ENCODE measurements around the gene ATP2C2.
"Not testable (repeated sequence)": the region's sequence is repeated elsewhere in the genome, so short reads cannot be mapped to it uniquely, and the experiment has no call there.

The ATP2C2 gene

GRCh38 chr16:84419730-84420129, 51.4 kb downstream of the ATP2C2 start:
- no peak for DNase-seq (ENCODE audit: low read depth)
- no peak for TF ChIP-seq CTCF (IDR thresholded peaks at IDR 0.05; ENCODE audit: insufficient read depth, low read depth, low read length, missing control alignments)
- H3K4me3 ChIP-seq (ENCODE audit: low read length): no peak overlapping the region

- not testable (repeated sequence) for H3K4me3 ChIP-seq (ENCODE audit: low read length); DNase-seq (ENCODE audit: low read depth)
Measured at GRCh38 chr16:84420556-84420955, 52.2 kb downstream of the ATP2C2 start.

DNA sequence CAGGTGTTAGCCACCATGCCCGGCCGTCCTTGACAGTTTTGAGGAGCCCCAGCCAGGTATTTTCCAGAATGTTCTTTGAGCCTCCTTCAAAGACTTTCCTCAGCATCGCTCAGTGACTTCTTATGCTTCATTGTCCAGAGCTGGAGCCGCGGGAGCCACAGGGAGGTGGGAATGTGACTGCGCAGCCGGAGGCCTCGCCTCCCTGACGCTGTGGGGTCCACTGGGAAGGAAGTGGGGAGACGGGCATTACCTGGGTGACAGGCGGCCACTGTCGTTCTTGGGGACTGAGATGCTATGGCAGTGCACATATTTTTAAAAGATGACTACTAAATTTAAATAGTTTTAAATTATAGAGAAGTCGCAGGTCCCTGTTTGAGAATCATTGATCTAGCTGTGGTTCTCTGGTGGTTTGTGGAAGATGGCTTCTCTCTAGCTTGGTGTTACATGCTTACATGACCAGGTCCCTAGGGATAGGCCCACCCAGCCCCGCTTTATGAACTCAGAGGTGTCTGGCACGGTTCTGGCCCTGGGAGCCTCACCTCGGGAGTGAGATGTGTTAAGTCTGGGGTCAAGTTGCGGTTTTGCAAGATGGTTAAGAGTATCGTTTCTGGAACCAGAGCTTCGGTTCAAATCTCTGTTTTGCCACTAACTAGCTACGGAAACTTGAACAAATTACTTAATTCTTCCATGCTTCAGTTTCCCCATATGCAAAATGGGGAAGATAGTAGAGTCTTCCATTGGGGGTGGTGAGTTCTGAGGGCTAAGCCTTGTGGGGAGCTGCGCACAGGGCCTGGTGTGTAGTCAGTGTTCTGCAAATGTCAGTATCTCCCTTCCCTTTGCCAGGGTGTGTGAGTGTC, 53.0 kb downstream of the ATP2C2 start:
- no peak overlapping the region for H3K4me3 ChIP-seq (ENCODE audit: low read length)
- no peak for DNase-seq (ENCODE audit: low read depth)
- TF ChIP-seq CTCF (IDR thresholded peaks at IDR 0.05; ENCODE audit: insufficient read depth, low read depth, low read length, missing control alignments): no peak

DNA sequence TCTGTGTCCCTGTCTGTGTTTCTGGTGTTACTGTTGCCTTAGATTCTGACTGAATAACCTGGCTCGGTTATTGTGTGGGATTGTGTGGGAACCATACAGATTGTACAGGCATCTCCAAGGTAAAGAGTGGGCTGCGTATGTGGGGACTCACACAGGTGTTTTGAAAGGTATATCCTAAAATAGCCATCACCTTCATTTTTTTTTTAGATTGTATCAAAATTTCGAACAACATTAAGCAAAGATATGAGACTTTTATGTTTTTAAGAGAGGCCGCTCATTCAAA, 53.5 kb downstream of the ATP2C2 start:
- TF ChIP-seq CTCF (IDR thresholded peaks at IDR 0.05; ENCODE audit: insufficient read depth, low read depth, low read length, missing control alignments): no peak
- no peak for DNase-seq (ENCODE audit: low read depth)
- H3K4me3 ChIP-seq (ENCODE audit: low read length): no peak overlapping the region

GRCh38 chr16:84423416-84423837, 55.1 kb downstream of the ATP2C2 start:
- H3K4me3 ChIP-seq (ENCODE audit: low read length): no peak overlapping the region
- DNase-seq (ENCODE audit: low read depth): peak; percentile 32
- TF ChIP-seq CTCF (IDR thresholded peaks at IDR 0.05; ENCODE audit: insufficient read depth, low read depth, low read length, missing control alignments): no peak

DNA sequence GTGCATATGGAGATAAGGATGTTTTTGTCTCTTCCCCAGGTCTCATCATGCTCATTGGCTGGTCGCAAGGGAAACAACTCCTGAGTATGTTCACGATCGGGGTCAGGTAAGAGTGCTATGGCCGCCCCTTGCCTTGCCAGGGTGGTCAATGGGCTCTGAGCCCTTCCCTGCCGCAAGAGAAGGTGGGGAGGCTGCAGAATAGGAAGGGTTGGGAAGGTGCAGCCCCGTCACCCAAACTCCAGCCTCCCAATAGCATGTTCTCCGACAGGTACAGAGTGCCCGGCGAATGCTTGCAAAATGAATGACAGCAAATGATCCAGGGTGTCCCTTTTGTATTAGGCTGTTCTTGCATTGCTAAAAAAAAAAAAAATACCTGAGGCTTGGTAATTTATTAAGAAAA, 57.4 kb downstream of the ATP2C2 start:
- TF ChIP-seq CTCF (IDR thresholded peaks at IDR 0.05; ENCODE audit: insufficient read depth, low read depth, low read length, missing control alignments): no peak

DNA sequence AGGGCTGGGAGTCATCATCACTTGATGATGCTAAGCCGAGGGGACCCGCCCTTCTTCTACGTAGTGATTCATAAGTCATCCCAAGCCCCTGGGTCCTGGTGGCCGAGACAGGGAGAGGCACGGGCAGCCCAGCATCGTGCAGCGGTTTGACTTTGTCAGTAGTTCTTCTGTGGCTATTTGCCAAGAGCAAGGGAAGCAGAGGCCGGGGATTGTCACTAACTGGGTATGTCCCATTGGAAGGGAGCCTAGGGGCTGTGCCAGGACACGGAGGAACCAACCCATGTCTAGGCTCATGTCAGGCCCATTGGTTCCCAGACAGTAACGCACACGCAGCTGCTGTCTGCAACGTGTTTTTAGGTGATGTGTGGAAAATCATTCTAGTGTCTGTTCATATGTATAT, 58.5 kb downstream of the ATP2C2 start:
- TF ChIP-seq CTCF (IDR thresholded peaks at IDR 0.05; ENCODE audit: insufficient read depth, low read depth, low read length, missing control alignments): no peak
- no peak for DNase-seq (ENCODE audit: low read depth)
- no peak overlapping the region for H3K4me3 ChIP-seq (ENCODE audit: low read length)

More for the DNA sequence above, 57.4 kb downstream of the ATP2C2 start:
- no peak overlapping the region for H3K4me3 ChIP-seq (ENCODE audit: low read length)
- no peak for DNase-seq (ENCODE audit: low read depth)

Data from epithelial cell of esophagus (primary cell).